ENCODE data around the gene MBL2.

- no peak for TF ChIP-seq GLIS3 (CRISPR knock-in tag; IDR thresholded peaks at IDR 0.05)
- no peak for TF ChIP-seq ZFP3 (CRISPR knock-in tag; IDR thresholded peaks at IDR 0.05)
- no peak for TF ChIP-seq RARB (CRISPR knock-in tag; IDR thresholded peaks at IDR 0.05)
- TF ChIP-seq BACH2 (CRISPR knock-in tag; IDR thresholded peaks at IDR 0.05; ENCODE audit: borderline replicate concordance) = no peak
Observed at GRCh38 chr10:52772623-52773022, at the start of gene MBL2.

All from SK-N-SH treated with all-trans-retinoic acid at 6 μM for 48 hours (cell line).